ENCODE results near the gene PIGK.

Gene PIGK

DNA sequence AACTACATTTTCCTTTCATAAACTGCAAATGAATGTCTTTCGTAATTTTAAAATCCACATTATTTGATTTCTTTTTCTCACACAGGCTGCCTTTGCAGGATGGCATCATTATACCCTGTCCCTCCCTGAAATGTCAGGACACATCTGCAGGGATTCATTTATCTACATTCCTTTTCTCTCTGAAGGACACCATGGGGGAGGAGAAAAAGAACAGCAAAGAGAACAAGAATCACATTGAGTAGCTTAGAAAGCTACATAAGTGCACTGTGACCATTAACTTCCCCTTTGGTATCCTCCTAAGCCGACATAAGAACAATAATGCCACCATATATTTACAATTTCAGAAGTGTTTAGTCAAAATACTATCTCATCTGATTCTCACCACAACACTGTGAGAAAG lies 129.5 kb downstream of the PIGK start:
- DNase-seq: no peak

DNA sequence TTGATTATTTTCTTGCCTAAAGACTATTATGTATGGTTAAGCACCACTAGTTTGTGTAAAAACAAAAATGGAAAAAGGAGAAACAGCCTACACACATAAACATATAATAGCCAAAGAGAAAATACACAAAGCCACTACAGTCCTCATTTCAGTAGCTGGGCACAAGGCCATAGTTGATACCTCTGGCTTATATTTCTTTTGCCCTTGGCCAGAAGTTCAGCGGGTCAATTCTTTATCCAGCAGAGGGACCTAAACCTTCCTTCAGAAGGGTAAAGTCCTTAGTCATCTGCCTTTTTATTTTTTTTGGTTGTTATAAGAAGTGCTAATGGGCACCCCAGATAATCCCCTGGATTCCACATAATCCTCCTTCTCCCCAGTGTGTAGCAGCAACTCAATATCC lies 134.1 kb downstream of the PIGK start:
- DNase-seq: no peak

GRCh38 chr1:77084457-77084856 lies 134.8 kb downstream of the PIGK start:
- DNase-seq: no peak

DNA sequence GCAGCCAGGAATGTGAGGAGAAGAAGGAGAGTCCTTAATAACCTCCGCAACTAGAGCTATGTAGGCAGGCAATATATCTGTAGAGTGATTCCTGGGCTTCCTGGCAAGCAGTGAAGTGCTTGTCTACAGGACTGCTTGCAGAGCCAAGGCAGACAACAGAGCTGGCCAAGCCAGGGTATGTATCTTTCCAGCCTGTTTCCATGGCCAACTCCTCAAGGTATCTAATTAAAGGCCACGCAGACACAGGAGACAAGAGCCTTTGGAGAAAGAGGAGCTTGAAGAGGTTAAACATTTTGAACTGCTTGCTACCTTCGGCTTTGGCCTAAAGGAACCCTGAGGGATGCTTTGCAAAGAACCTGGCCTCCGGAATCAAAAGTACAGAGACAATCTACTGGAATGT lies 137.4 kb downstream of the PIGK start:
- no peak for DNase-seq

DNA sequence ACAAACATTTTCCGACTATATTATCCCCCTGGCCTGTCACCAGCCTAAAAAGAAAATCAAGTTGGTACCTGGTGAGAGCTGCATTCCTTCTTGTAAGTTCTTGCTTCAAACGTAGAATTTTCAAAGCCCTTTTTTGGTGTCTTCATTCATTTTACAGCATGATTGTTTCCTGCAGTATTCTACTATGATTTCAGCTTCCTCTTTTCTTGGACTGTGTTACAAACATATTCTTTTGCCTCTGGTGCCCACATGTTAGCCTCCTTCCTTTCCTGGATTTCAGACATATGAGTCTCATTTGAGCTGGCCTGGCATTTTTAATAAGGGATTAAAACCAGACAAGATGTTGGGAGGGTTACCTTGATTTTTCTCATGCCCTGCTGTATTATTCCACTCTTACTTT lies 142.5 kb downstream of the PIGK start:
- no peak for DNase-seq

- no peak for DNase-seq
These were observed 151.2 kb downstream of the PIGK start for GRCh38 chr1:77068013-77068412.

- DNase-seq: no peak
These were observed 153.4 kb downstream of the PIGK start for GRCh38 chr1:77065693-77066342.

- DNase-seq: no peak
These were observed 155.0 kb downstream of the PIGK start for GRCh38 chr1:77064246-77064645.

GRCh38 chr1:77063118-77063517 lies 156.1 kb downstream of the PIGK start:
- DNase-seq: no peak

GRCh38 chr1:77061162-77061561 lies 158.1 kb downstream of the PIGK start:
- DNase-seq: no peak

- DNase-seq: no peak
These were observed 159.2 kb downstream of the PIGK start for GRCh38 chr1:77060000-77060399.

DNA sequence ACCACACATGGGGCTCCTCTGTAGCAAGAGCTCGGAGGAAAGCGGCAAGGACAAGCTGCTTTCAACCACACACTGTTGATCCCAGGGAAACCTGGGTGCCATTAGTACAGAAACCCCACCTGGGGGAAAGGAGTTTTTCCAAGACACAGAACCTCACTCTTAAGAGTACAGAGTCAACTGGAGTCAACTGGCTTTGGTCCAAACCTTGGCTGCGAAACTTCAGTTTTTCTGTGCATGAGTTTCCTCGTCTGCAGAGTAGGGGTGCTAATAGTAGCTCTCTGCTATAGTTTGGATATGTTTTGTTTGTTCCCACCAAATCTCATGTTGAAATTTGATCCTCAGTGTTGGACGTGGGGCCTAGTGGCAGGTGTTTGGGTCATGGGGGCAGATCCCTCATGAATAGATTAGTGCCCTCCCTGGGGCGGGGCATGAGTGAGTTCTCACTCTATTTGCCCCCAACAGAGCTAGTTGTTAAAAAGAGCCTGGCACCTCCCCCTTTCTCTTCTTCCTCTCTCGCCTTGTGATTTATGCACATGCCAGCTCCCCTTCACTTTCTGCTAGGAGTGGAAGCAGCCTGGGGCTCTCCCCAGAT lies 161.1 kb downstream of the PIGK start:
- DNase-seq: no peak

DNA sequence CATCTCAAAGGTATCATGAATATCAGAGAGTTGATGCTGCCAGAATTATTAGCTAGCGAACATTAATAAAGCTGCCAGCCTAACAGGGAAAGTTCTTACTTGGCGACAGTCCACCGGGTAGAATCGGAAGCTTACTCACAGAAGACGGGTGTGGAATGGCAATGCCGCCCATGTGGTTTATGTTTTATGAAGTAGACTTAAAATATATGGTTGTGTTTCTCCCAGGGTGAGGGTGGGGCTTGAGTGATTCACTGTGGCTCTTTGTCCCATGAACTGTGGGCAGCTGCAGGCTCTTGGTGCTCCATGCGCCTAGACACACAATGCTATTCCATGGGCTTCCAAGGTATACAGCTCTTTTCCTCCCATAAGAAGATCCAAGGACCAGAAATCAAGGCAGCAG lies 162.7 kb downstream of the PIGK start:
- DNase-seq: no peak

- DNase-seq: no peak
These were observed 167.8 kb downstream of the PIGK start for GRCh38 chr1:77051425-77051824.

GRCh38 chr1:77048615-77049005 lies 170.6 kb downstream of the PIGK start:
- DNase-seq: no peak

GRCh38 chr1:77047978-77048614 lies 171.1 kb downstream of the PIGK start:
- no peak for DNase-seq

- DNase-seq: no peak
These were observed 171.7 kb downstream of the PIGK start for GRCh38 chr1:77047575-77047974.

GRCh38 chr1:77044133-77044849 lies 174.9 kb downstream of the PIGK start:
- no peak for DNase-seq

DNA sequence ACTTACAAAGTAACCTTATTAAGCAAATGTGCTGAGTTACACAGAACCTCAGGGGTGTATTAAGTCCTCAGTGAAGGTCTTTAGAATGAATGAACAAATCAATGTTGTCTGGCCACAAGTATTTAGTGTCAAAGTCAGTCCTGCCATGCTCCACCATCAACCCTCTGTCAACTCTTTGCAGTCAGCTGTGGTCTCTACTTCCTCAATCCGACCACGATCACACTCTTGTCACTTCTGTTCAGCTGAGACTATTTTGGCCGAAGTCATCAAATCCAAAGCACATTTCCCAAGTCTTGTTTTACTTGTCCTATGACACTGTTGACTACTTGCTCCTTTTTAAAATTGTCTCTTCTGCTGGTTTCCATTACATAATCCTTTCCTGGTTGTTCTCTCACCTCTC lies 178.4 kb downstream of the PIGK start:
- DNase-seq: no peak

DNA sequence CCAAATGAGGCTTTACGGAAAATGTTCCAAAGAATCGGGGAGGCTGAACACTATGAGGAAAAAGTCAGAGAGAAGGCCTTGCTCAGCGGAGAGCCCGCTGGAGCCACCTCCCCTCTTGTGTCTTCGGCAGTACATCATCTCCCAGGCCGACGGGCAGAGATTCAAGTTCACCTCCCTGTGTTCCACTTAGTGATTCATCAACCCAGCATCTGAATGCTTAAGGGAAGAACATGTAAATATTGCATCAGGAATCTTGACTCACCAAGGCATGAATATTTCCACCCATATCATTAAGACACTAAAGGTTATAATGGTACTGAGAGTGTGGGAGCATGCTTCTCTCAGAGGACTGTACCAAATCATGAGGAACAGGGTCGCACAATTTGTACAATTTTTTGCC lies 179.5 kb downstream of the PIGK start:
- DNase-seq: no peak

DNA sequence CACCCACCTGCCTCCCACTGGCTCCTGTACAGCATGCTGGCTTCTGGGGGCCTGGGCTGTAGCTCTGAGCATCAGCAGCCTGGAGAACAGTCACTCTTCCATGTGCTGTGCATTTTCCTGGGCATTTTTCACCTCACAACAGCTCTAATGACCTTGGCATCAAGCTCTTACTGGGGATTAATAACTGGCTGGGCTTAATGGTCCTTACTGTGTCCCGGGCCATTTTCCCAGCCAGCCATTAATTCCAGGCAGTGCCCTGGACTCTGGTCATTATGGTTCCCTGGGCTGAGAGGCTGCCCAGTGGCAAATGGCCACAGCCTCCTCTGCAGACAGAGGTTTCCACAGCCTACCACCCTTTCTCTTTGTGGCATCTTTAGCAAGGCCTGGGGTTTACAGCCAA lies 180.1 kb downstream of the PIGK start:
- no peak for DNase-seq

All from activated CD4-positive, alpha-beta T cell treated with anti-CD3 and anti-CD28 coated beads, Interleukin-2, amount 50 U/mL, for 48 hours (primary cell).